GM18858 (cell line): Measurements from ENCODE around the gene TMEM18.
"Not testable (repeated sequence)": the region's sequence is repeated elsewhere in the genome, so short reads cannot be mapped to it uniquely, and the experiment has no call there.

ENCODE experiments used
- ATAC-seq: cut with Tn5 transposase; IDR thresholded peaks from one replicate; pipeline ENCODE4 v1.9.1; 2021; ENCODE audit not compliant: unreplicated experiment

The TMEM18 gene

GRCh38 chr2:694174-694573 is 17.0 kb upstream of the TMEM18 start:
- ATAC-seq: no peak

- ATAC-seq: no peak
These were observed 16.4 kb upstream of the TMEM18 start for GRCh38 chr2:693606-694005.

- no peak for ATAC-seq
These were observed 15.6 kb upstream of the TMEM18 start for GRCh38 chr2:692767-693166.

- ATAC-seq: no peak
These were observed 14.9 kb upstream of the TMEM18 start for GRCh38 chr2:691821-692761.

GRCh38 chr2:690799-691198 is 13.6 kb upstream of the TMEM18 start:
- ATAC-seq: no peak

- ATAC-seq: no peak
These were observed 12.8 kb upstream of the TMEM18 start for GRCh38 chr2:689877-690510.

- no peak for ATAC-seq
These were observed 12.0 kb upstream of the TMEM18 start for GRCh38 chr2:689237-689636.

GRCh38 chr2:688504-689076 is 11.4 kb upstream of the TMEM18 start:
- no peak for ATAC-seq

- no peak for ATAC-seq
These were observed 8.2 kb upstream of the TMEM18 start for GRCh38 chr2:685421-685820.

GRCh38 chr2:684913-685312 is 7.7 kb upstream of the TMEM18 start:
- ATAC-seq: not testable (repeated sequence)

GRCh38 chr2:682226-682625 is 5.0 kb upstream of the TMEM18 start:
- ATAC-seq: no peak

GRCh38 chr2:681312-681711 is 4.1 kb upstream of the TMEM18 start:
- no peak for ATAC-seq

GRCh38 chr2:680496-680895 is 3.3 kb upstream of the TMEM18 start:
- ATAC-seq: no peak

GRCh38 chr2:678964-679363 is 1.8 kb upstream of the TMEM18 start:
- ATAC-seq: no peak

- ATAC-seq: no peak
These were observed 849 bp upstream of the TMEM18 start for GRCh38 chr2:677959-678550.

- peak; percentile 60 for ATAC-seq
These were observed 555 bp downstream of the TMEM18 start for GRCh38 chr2:676647-677055.

GRCh38 chr2:675982-676646 is 1.1 kb downstream of the TMEM18 start:
- peak; percentile 8 for ATAC-seq

GRCh38 chr2:675460-675859 is 1.7 kb downstream of the TMEM18 start:
- no peak for ATAC-seq

GRCh38 chr2:675051-675450 is 2.2 kb downstream of the TMEM18 start:
- ATAC-seq: no peak

GRCh38 chr2:674321-674985 is 2.8 kb downstream of the TMEM18 start:
- no peak for ATAC-seq
